ENCODE measurements around the gene PDE8A.
"Not testable (repeated sequence)": the region's sequence is repeated elsewhere in the genome, so short reads cannot be mapped to it uniquely, and the experiment has no call there.

The PDE8A gene

GRCh38 chr15:84961114-84961452, 20.6 kb upstream of the PDE8A start:
- no peak for DNase-seq

GRCh38 chr15:84961707-84962106, 19.9 kb upstream of the PDE8A start:
- DNase-seq = no peak

GRCh38 chr15:84962955-84963354, 18.7 kb upstream of the PDE8A start:
- DNase-seq = no peak

- no peak for DNase-seq
Measured at GRCh38 chr15:84967380-84967779, 14.3 kb upstream of the PDE8A start.

- DNase-seq = no peak
Measured at GRCh38 chr15:84968301-84968700, 13.4 kb upstream of the PDE8A start.

GRCh38 chr15:84969257-84969656, 12.4 kb upstream of the PDE8A start:
- no peak for DNase-seq

GRCh38 chr15:84970843-84971242, 10.8 kb upstream of the PDE8A start:
- DNase-seq = no peak

GRCh38 chr15:84973492-84974460, 7.9 kb upstream of the PDE8A start:
- no peak for DNase-seq

- no peak for DNase-seq
Measured at GRCh38 chr15:84975871-84976351, 5.7 kb upstream of the PDE8A start.

GRCh38 chr15:84976746-84977345, 4.8 kb upstream of the PDE8A start:
- DNase-seq = no peak

GRCh38 chr15:84979651-84980050, 2.0 kb upstream of the PDE8A start:
- DNase-seq = no peak

- DNase-seq = peak; percentile 67 to 96 (median 95)
Measured at GRCh38 chr15:84980196-84981053, 1.2 kb upstream of the PDE8A start.

- peak; percentile 90 to 98 (median 97) for DNase-seq
Measured at GRCh38 chr15:84981054-84981710, 474 bp upstream of the PDE8A start.

GRCh38 chr15:84982301-84982920, 755 bp downstream of the PDE8A start:
- DNase-seq = peak in 1 of 3 experiments; percentile 61

- DNase-seq = no peak
Measured at GRCh38 chr15:84983294-84983693, 1.6 kb downstream of the PDE8A start.

GRCh38 chr15:84983711-84984110, 2.1 kb downstream of the PDE8A start:
- peak in 1 of 3 experiments; percentile 10 for DNase-seq

- no peak for DNase-seq
Measured at GRCh38 chr15:84985158-84985557, 3.5 kb downstream of the PDE8A start.

- DNase-seq = not testable (repeated sequence)
Measured at GRCh38 chr15:84987351-84987750, 5.7 kb downstream of the PDE8A start.

GRCh38 chr15:84987949-84988624, 6.4 kb downstream of the PDE8A start:
- no peak for DNase-seq

- DNase-seq = no peak
Measured at GRCh38 chr15:84988909-84989644, 7.4 kb downstream of the PDE8A start.

- DNase-seq = no peak
Measured at GRCh38 chr15:84990507-84990906, 8.9 kb downstream of the PDE8A start.

Measured in NCI-H1417 (cell line).